22Rv1 (cell line): ENCODE measurements around the gene DNAH5.

ENCODE experiments used
- CTCF ChIP-seq: fragments of 450-650 bp; IDR thresholded peaks from 2 replicates; pipeline ENCODE4 v1.5.1; 2017; ENCODE audit warnings: mild to moderate bottlenecking
- ZFX ChIP-seq: fragments of 450-650 bp; IDR thresholded peaks from 2 replicates; pipeline ENCODE4 v1.6.1; 2017; ENCODE audit warnings: antibody characterized with exemption, borderline replicate concordance

GRCh38 chr5:13833440-13833839 is 111.0 kb downstream of the DNAH5 start:
- TF ChIP-seq CTCF (no peak), ZFX (no peak)
